Measurements from ENCODE around the gene PCDHGB7. TPM values are rescaled to one million over a fixed set of nuclear protein-coding genes. Genes with fewer than 3 reads are reported as not detected.
A peak's percentile ranks its signal among the peaks of the same experiment; 100 is the strongest.
"Not testable (repeated sequence)": the region's sequence is repeated elsewhere in the genome, so short reads cannot be mapped to it uniquely, and the experiment has no call there.

The PCDHGB7 gene
- total and polyA plus RNA-seq, 2 donors (not counting 1 experiment from before 2014, with no cell fraction given): 0.12 to 2.2 TPM

- peaks cover 3% of the 10 kb centered on the region for H3K9me3 Mint-ChIP-seq (ENCODE audit: insufficient read depth)
- peak overlapping the region; percentile 29 for H3K27ac Mint-ChIP-seq
- Histone ChIP-seq H3K4me1 (ENCODE audit: control insufficient read depth in 2 of 2, insufficient read depth in 2 of 2, low read length in 2 of 2) (peaks cover 15 to 17% of the 10 kb centered on the region in 2 donors), H2AFZ (ENCODE audit: insufficient read depth, low read depth, low read length, poor library complexity, severe bottlenecking) (peak overlapping the region; percentile 49), H3K9me3 (ENCODE audit: control extremely low read depth in 1 of 3, control insufficient read depth in 2 of 3, insufficient read depth in 1 of 3, low read length in 2 of 3) (peaks cover 0 to 52% (median 26%) of the 10 kb centered on the region in 3 donors), H3K9ac (ENCODE audit: low read length) (peak overlapping the region; percentile 34), H3K27me3 (replicated peaks in 1 of 4; ENCODE audit: control extremely low read depth in 1 of 4, control insufficient read depth in 3 of 4, insufficient read depth in 4 of 4, low read length in 3 of 4) (peaks cover 0 to 52% (median 24%) of the 10 kb centered on the region in 4 experiments), H3K4me2 (replicated peaks; ENCODE audit: low read depth, low read length, poor library complexity, severe bottlenecking) (peak overlapping the region; percentile 38), H3K36me3 (replicated peaks in 1 of 2; ENCODE audit: control extremely low read depth in 1 of 2, control insufficient read depth in 1 of 2, extremely low read depth in 1 of 2, insufficient read depth in 2 of 2, low read length in 1 of 2) (no peaks in the 10 kb centered on the region), H3K27ac (ENCODE audit: low read length in 2 of 2) (no peak overlapping the region), H3K79me2 (ENCODE audit: control insufficient read depth, insufficient read depth, low read length) (no peaks in the 10 kb centered on the region), H3K4me3 (ENCODE audit: control extremely low read depth in 1 of 5, extremely low read depth in 1 of 5, insufficient read depth in 1 of 5, low read depth in 2 of 5, low read length in 4 of 5) (peak overlapping the region in 4 of 5 experiments; percentile 30 to 35 (median 32)), H4K20me1 (ENCODE audit: control insufficient read depth, insufficient read depth, low read length, poor library complexity, severe bottlenecking) (no peaks in the 10 kb centered on the region)
- peak overlapping the region; percentile 86 for H3K4me3 Mint-ChIP-seq
- TF ChIP-seq EZH2 (IDR thresholded peaks at IDR 0.05; ENCODE audit: borderline replicate concordance, insufficient read depth, low read depth, low read length, poor library complexity, severe bottlenecking) (no peak), CTCF (IDR thresholded peaks at IDR 0.05) (no peak)
- ChIA-PET CTCF (interaction anchor here (1.0 to 4.4 kb wide), 19 partner anchors 10 to 676 kb away, joined by 3 to 68 read pairs (median 10); partner anchors contain the start of genes PCDHGA10, PCDHGA11, PCDHGB6 and PCDHGB7), POLR2A (interaction anchor here (1.6 kb wide), 1 partner anchor 133 kb away, joined by 7 read pairs; no protein-coding TSS in a partner anchor)
- DNase-seq (peak; percentile 56), ATAC-seq (ENCODE audit: low read depth) (peak; percentile 31)
- H3K27me3 Mint-ChIP-seq: peaks cover 40% of the 10 kb centered on the region
- H3K4me1 Mint-ChIP-seq: peaks cover 7% of the 10 kb centered on the region
- 24% methylated on average over 37 of the region's 37 CpGs for WGBS (ENCODE audit: insufficient coverage)
- intact Hi-C loops (cut with micrococcal nuclease): loop anchor here (2.0 kb wide), 1 partner anchor 188 kb away; the partner anchor contains the start of gene DIAPH1
Observed at GRCh38 chr5:141431286-141431685, 13.8 kb downstream of the PCDHGB7 start.

GRCh38 chr5:141432308-141432707 is 14.8 kb downstream of the PCDHGB7 start:
- H3K36me3 ChIP-seq (replicated peaks in 1 of 2; ENCODE audit: control extremely low read depth in 1 of 2, control insufficient read depth in 1 of 2, extremely low read depth in 1 of 2, insufficient read depth in 2 of 2, low read length in 1 of 2); H3K27ac Mint-ChIP-seq; H3K4me2 ChIP-seq (replicated peaks; ENCODE audit: low read depth, low read length, poor library complexity, severe bottlenecking); DNase-seq; H4K20me1 ChIP-seq (ENCODE audit: control insufficient read depth, insufficient read depth, low read length, poor library complexity, severe bottlenecking); H3K79me2 ChIP-seq (ENCODE audit: control insufficient read depth, insufficient read depth, low read length); H3K27ac ChIP-seq (ENCODE audit: low read length in 2 of 2); H3K9me3 Mint-ChIP-seq (ENCODE audit: insufficient read depth); intact Hi-C loops (cut with micrococcal nuclease); POLR2A ChIA-PET; H3K4me3 ChIP-seq (ENCODE audit: control extremely low read depth in 1 of 5, extremely low read depth in 1 of 5, insufficient read depth in 1 of 5, low read depth in 2 of 5, low read length in 4 of 5); H3K9ac ChIP-seq (ENCODE audit: low read length); H3K4me1 Mint-ChIP-seq; ATAC-seq (ENCODE audit: low read depth): not testable (repeated sequence)
- CTCF ChIA-PET: interaction anchor here (2.4 to 4.4 kb wide), 4 partner anchors 11 to 126 kb away, joined by 15 to 31 read pairs (median 20); partner anchors contain the start of genes PCDHGA10, PCDHGA11 and PCDHGB7
- Mint-ChIP-seq H3K4me3 (peak overlapping the region; percentile 86), H3K27me3 (peaks cover 33% of the 10 kb centered on the region)
- peaks cover 0 to 50% (median 26%) of the 10 kb centered on the region in 3 donors for H3K9me3 ChIP-seq (ENCODE audit: control extremely low read depth in 1 of 3, control insufficient read depth in 2 of 3, insufficient read depth in 1 of 3, low read length in 2 of 3)
- peak overlapping the region; percentile 49 for H2AFZ ChIP-seq (ENCODE audit: insufficient read depth, low read depth, low read length, poor library complexity, severe bottlenecking)
- WGBS (ENCODE audit: insufficient coverage): 44% methylated on average over 27 of the region's 38 CpGs
- H3K4me1 ChIP-seq (ENCODE audit: control insufficient read depth in 2 of 2, insufficient read depth in 2 of 2, low read length in 2 of 2): peaks cover 15 to 17% of the 10 kb centered on the region in 2 donors
- peaks cover 0 to 43% (median 20%) of the 10 kb centered on the region in 4 experiments for H3K27me3 ChIP-seq (replicated peaks in 1 of 4; ENCODE audit: control extremely low read depth in 1 of 4, control insufficient read depth in 3 of 4, insufficient read depth in 4 of 4, low read length in 3 of 4)

GRCh38 chr5:141432726-141433125 is 15.2 kb downstream of the PCDHGB7 start:
- H3K27ac Mint-ChIP-seq; H2AFZ ChIP-seq (ENCODE audit: insufficient read depth, low read depth, low read length, poor library complexity, severe bottlenecking); H4K20me1 ChIP-seq (ENCODE audit: control insufficient read depth, insufficient read depth, low read length, poor library complexity, severe bottlenecking); H3K9ac ChIP-seq (ENCODE audit: low read length); H3K4me1 Mint-ChIP-seq; H3K79me2 ChIP-seq (ENCODE audit: control insufficient read depth, insufficient read depth, low read length); H3K9me3 Mint-ChIP-seq (ENCODE audit: insufficient read depth); H3K36me3 ChIP-seq (replicated peaks in 1 of 2; ENCODE audit: control extremely low read depth in 1 of 2, control insufficient read depth in 1 of 2, extremely low read depth in 1 of 2, insufficient read depth in 2 of 2, low read length in 1 of 2); POLR2A ChIA-PET; H3K27ac ChIP-seq (ENCODE audit: low read length in 2 of 2); ATAC-seq (ENCODE audit: low read depth); DNase-seq; H3K4me3 Mint-ChIP-seq; H3K4me2 ChIP-seq (replicated peaks; ENCODE audit: low read depth, low read length, poor library complexity, severe bottlenecking); intact Hi-C loops (cut with micrococcal nuclease); H3K4me3 ChIP-seq (ENCODE audit: control extremely low read depth in 1 of 5, extremely low read depth in 1 of 5, insufficient read depth in 1 of 5, low read depth in 2 of 5, low read length in 4 of 5): not testable (repeated sequence)
- peaks cover 0 to 46% (median 26%) of the 10 kb centered on the region in 3 donors for H3K9me3 ChIP-seq (ENCODE audit: control extremely low read depth in 1 of 3, control insufficient read depth in 2 of 3, insufficient read depth in 1 of 3, low read length in 2 of 3)
- H3K27me3 Mint-ChIP-seq: peaks cover 33% of the 10 kb centered on the region
- 40% methylated on average over 22 of the region's 29 CpGs for WGBS (ENCODE audit: insufficient coverage)
- H3K27me3 ChIP-seq (replicated peaks in 1 of 4; ENCODE audit: control extremely low read depth in 1 of 4, control insufficient read depth in 3 of 4, insufficient read depth in 4 of 4, low read length in 3 of 4): peaks cover 0 to 39% (median 20%) of the 10 kb centered on the region in 4 experiments
- H3K4me1 ChIP-seq (ENCODE audit: control insufficient read depth in 2 of 2, insufficient read depth in 2 of 2, low read length in 2 of 2): peaks cover 15 to 17% of the 10 kb centered on the region in 2 donors
- CTCF ChIA-PET: interaction anchor here (3.1 kb wide), 1 partner anchor 20 kb away, joined by 15 read pairs; the partner anchor contains the start of gene PCDHGA10

Measured in B cell (primary cell).